Superior temporal gyrus (tissue), 1 donor: ENCODE data around the gene PDLIM1.

Experiments used
- DNase-seq: peaks from one replicate; pipeline ENCODE4 v3.0.0-alpha.2; 2016; ENCODE audit errors: extremely low spot score

Gene PDLIM1

GRCh38 chr10:95290461-95291364, at the start of gene PDLIM1:
Gene PDLIM1, minus strand, starts transcription at chr10:95291003. Its CDS starts 88 bp downstream, at chr10:95290915.
- no peak for DNase-seq

DNA sequence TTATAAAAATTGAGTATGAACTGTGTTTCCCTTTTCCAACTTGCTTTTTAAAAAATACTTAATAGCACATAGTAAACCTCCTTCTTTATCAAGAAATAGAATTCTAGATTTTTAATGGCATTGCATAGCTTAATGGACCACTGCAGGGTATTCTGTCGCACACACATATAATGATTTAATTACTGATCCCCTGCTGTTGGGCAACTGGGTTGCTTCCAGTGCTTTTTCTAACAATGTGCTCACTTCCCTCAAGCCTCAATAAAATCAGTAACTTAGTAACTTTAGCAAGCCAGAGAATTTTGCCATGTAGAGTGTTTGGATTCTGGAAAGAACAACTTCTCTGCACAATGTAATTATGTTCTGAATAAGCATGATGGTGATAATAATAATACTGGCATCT, 49.1 kb upstream of the PDLIM1 start:
- no peak for DNase-seq

GRCh38 chr10:95337423-95338160, 46.8 kb upstream of the PDLIM1 start:
- no peak for DNase-seq

DNA sequence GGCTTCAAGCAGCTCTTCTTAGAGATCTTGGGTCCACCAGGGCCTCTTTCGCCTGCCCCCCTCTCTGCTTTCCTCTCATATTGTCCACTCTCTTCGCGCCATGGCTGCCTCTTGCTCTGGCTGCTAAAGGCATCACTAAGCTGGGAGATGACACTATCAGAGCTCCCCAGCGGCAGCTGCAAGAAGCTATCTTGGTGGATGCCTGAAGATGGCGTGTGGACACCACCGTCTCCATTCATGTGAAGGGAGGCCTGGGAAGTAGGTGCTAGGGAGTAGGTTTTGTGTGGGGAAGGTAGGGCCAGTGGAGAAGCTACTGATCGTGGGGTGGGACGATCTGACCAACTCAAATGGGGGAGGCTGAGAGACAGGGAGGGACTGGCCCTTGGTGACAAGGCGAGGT, 45.9 kb upstream of the PDLIM1 start:
- no peak for DNase-seq

- no peak for DNase-seq
Measured at GRCh38 chr10:95335933-95336699, 45.3 kb upstream of the PDLIM1 start.

DNA sequence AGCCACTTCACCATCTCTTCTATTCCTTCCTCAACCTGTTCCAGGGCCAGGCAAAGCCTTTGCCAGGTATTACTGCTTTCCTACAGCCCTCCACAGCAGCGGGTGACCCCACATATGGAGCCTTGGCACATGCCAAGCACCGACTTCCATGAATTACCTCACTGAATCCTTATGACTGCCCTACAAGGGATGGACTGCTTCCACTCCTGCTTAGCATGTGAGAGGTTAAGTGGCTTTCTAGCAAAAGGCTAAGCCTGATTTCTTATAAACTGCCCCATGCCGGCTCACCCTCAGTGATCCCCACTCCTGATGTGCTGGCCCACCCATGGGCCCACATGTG, 44.0 kb upstream of the PDLIM1 start:
- no peak for DNase-seq

- DNase-seq: no peak
Measured at GRCh38 chr10:95333997-95334804, 43.4 kb upstream of the PDLIM1 start.

GRCh38 chr10:95332666-95333249, 42.0 kb upstream of the PDLIM1 start:
- no peak for DNase-seq

- DNase-seq: no peak
Measured at GRCh38 chr10:95331596-95332130, 40.9 kb upstream of the PDLIM1 start.

DNA sequence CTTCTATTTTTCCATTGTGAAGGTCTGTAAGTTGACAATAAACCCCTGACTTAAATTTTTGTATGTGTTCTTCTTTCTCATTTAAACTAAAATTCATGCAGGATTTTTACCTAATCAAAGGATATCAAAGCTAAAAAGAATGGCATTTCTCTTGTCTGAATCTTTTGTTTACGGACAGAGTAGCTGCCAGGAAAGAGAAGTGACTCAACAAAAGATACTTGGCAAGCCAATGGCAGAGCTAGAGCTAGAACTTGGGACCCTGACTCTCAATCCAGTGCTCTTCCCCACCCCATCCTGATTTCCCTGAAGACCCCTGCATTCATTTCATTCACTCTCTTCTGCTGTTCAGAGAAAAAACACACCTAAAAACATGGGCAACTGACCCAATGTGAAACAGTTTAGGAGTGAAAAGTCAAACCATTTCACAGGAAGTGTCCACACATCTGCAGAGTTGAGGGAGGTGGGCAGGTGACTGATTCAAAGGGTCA, 40.2 kb upstream of the PDLIM1 start:
- no peak for DNase-seq

DNA sequence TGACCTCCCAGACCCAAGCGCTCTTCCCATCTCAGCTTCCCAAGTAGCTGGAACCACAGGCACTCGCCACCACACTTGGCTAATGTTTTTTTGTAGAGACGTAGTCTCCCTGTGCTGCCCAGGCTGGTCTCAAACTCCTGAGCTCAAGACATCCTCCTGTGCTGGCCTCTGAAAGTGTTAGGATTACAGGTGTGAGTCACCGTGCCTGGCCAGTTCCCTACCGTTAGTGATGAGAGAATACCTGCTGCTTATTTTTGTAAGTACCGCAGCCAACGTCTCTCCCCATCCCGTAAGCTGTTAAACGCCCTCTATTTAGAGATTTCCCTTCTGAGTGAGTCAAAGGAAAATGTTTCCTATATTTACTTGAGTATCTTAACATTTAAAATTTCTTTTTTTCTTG, 38.5 kb upstream of the PDLIM1 start:
- no peak for DNase-seq

GRCh38 chr10:95328013-95328412, 37.2 kb upstream of the PDLIM1 start:
- peak; percentile 35 for DNase-seq

GRCh38 chr10:95327367-95327766, 36.6 kb upstream of the PDLIM1 start:
- no peak for DNase-seq

DNA sequence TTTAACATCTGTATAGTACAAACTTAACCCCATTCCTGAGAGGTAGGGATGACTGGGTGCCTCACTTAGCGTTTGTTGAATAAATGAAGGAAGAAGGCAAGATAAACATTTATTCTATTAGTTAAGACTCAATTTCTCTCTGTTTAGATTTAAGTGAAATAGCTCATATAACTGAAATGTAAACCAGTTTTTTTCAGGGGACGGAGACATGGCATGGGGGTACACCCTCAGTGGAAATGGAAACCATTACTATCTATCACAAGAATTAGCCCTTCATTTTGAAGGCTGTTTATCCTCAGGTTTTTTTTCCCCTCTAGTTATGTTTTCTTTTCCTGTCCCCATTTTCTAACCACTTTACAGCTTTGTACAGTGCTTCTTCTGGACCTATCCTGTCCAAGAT, 35.6 kb upstream of the PDLIM1 start:
- DNase-seq: no peak

- DNase-seq: no peak
Measured at GRCh38 chr10:95325863-95326262, 35.1 kb upstream of the PDLIM1 start.

GRCh38 chr10:95324436-95325268, 33.8 kb upstream of the PDLIM1 start:
- DNase-seq: no peak

DNA sequence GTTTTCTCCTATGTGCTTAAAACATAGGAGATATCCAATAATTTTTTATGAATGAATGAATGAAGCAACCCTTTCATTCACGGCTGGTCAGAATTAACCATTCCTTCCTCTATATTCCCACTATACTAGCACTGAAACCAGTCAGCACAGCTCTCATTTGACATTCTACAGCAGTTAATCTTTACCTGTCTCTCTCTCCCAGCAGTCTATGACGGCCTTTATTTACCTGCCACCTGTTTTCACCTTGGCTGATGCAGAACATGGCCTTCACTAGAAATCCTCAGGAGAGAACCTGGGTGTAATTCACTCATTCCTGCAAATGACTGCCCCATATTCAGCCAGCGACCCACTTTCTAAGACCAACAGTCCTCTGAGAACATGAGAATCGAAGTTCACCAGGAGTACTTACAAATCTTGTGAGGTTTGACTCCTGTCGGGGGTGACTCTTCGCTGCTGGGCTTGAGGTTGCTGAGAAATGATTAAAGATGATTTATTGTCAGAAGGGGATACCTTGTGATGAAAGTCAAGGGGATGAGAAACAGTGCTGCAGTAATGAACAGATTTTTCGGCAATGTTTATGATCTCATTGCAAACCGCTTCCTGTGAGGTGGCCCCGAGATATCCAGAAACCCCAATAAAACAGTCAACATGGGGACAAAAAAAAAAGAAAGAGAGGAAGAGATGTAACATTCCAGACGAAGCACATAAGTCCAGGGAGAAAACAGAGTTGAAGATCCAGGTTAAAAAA, 30.9 kb upstream of the PDLIM1 start:
- DNase-seq: no peak

- no peak for DNase-seq
Measured at GRCh38 chr10:95319239-95319638, 28.4 kb upstream of the PDLIM1 start.

DNA sequence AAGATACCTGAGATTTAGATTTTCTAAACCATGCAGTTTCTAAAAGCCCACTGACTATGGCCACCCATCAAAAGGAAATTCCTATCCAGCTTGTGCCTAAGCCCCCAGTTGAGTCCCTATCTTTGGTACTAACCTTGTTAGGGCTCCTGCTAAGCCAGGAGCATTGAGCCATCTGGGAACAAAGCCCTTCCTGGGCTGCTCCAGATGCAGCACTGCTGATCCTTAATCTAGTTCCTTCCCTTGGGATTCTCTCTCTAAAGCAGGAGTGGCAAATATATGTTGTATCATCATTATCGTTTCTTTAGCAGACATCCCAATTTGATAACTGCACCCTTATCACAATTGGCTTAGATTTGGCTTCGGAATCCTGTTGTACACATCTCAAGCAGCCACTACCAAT, 24.7 kb upstream of the PDLIM1 start:
- DNase-seq: no peak
